NCI-H1105 treated with DMSO at 0.1 percent for 48 hours (cell line): ENCODE measurements around the gene BEST1.
"Not testable (repeated sequence)": the region's sequence is repeated elsewhere in the genome, so short reads cannot be mapped to it uniquely, and the experiment has no call there.

Experiments
- DNase-seq: peaks from one replicate; lab custom pipeline; 2025; lab: John Stamatoyannopoulos, UW

The BEST1 gene

GRCh38 chr11:61949169-61950034 lies 749 bp upstream of the BEST1 start:
- peak; percentile 77 for DNase-seq

DNA sequence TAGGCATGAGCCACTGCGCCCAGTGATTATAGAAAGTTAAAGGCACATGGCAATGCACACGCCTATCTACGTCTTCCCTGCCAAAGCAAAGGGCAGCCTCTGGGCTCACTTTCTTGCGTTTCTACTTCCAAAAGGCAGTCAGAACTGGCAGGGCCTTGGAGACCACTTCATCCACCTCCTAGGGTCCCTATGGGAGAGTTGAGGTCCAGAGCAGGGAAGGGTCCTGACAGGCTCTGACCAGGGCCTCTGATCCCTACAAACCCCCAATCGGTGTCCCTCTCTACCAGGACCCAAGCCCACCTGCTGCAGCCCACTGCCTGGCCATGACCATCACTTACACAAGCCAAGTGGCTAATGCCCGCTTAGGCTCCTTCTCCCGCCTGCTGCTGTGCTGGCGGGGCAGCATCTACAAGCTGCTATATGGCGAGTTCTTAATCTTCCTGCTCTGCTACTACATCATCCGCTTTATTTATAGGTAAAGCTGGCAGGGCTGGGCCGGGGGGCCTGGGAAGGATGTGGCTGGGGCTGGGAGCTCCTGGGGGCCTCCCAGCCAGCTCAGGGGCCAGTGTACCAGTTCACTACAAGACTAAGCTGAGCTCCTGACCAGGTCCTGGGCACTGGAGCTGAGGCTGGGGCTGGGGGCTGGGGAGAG lies 1.5 kb downstream of the BEST1 start:
- no peak for DNase-seq

GRCh38 chr11:61952882-61953281 lies 2.7 kb downstream of the BEST1 start:
- no peak for DNase-seq

DNA sequence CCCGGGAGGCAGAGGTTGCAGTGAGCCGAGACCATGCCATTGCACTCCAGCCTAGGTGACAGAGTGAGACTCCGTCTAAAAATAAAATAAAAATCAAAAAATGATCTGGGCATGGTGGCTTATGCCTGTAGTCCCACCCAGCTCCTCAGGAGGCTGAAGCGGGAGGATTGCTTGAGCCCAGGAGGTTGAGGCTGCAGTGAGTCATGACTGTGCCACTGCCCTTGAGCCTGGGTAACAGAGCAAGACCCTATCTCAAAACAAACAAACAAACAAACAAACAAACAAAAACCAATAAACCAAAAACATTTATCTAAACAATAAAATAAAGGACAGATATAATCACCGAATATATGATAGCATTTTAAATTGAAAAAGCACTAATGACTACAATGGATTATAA lies 3.5 kb downstream of the BEST1 start:
- DNase-seq: not testable (repeated sequence)

DNA sequence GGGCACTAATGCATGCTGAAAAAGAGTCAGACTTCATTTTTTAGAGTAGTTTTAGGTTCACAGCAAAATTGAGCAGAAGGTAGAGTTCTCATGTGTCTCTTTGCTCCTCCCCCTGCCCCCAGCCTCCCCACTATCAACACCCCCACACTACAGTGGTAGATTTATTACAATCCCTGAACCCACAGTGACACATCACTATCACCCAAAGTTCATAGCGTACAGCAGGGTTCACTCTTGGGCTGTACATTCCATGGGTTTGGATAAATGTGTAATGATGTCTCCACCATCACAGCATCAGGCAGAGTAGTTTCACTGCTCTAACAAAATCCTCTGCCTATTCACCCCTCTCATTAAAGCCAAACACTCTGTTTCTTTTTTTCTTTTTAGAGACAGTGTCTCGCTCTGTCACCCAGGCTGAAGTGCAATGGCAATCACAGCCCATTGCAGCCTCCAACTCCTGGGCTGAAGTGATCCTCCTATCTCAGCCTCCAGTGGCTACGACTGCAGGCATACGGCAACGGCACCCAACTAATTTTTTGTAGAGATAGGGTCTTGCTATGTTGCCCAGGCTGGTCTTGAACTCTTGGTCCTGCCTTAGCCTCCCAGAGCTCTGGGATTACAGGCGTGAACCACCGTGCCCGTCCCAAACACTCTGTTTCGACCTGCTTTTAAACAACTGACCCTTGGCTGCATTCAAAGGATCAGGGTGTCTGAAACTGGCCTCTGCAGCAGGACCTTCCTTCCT lies 4.1 kb downstream of the BEST1 start:
- DNase-seq: no peak

- DNase-seq: no peak
Measured at GRCh38 chr11:61954851-61955421, 4.8 kb downstream of the BEST1 start.

- peak; percentile 18 for DNase-seq
Measured at GRCh38 chr11:61955422-61956135, 5.4 kb downstream of the BEST1 start.

GRCh38 chr11:61956191-61957020 lies 6.3 kb downstream of the BEST1 start:
- DNase-seq: no peak

GRCh38 chr11:61957021-61957770 lies 7.0 kb downstream of the BEST1 start:
- DNase-seq: no peak

GRCh38 chr11:61958590-61958989 lies 8.4 kb downstream of the BEST1 start:
- no peak for DNase-seq

- no peak for DNase-seq
Measured at GRCh38 chr11:61959114-61959513, 9.0 kb downstream of the BEST1 start.

- DNase-seq: no peak
Measured at GRCh38 chr11:61959678-61960077, 9.5 kb downstream of the BEST1 start.

DNA sequence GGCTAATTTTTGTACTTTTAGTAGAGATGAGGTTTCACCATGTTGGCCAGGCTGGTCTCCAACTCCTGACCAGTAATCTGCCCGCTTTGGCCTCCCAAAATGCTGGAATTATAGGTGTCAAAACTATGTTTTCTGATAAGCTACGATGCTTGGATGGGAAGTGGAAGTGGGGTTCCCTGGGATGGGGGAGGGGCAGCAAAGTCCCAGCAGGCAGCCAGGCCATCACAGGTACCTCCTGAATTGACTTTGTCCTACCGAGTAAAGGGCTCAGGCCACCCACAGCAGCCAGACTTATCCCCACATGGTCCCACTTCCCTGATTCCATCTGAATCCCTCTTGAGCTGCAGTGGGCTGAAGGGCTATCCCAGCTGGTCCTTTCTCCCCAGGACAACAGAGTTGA lies 10.4 kb downstream of the BEST1 start:
- DNase-seq: no peak

- no peak for DNase-seq
Measured at GRCh38 chr11:61961570-61962212, 11.5 kb downstream of the BEST1 start.

DNA sequence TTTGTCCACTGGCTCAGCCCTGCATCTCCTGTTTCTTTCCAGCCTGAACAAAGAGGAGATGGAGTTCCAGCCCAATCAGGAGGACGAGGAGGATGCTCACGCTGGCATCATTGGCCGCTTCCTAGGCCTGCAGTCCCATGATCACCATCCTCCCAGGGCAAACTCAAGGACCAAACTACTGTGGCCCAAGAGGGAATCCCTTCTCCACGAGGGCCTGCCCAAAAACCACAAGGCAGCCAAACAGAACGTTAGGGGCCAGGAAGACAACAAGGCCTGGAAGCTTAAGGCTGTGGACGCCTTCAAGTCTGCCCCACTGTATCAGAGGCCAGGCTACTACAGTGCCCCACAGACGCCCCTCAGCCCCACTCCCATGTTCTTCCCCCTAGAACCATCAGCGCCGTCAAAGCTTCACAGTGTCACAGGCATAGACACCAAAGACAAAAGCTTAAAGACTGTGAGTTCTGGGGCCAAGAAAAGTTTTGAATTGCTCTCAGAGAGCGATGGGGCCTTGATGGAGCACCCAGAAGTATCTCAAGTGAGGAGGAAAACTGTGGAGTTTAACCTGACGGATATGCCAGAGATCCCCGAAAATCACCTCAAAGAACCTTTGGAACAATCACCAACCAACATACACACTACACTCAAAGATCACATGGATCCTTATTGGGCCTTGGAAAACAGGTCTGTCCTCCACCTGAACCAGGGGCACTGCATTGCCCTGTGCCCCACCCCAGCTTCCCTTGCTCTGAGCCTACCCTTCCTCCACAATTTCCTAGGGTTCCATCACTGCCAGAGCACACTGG lies 12.3 kb downstream of the BEST1 start:
- DNase-seq: no peak

DNA sequence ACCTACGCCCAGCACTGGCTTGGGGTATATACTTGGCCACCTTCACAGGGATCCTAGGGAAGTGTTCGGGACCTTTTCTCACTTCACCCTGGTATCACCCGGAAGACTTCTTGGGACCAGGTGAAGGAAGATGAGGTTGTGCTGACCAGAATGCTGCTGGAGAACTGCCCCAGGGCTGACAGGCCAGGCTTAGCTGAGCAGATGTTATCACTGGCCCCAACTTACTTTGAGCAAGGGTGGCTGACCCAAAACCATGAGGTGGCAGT lies 12.8 kb downstream of the BEST1 start:
- no peak for DNase-seq

DNA sequence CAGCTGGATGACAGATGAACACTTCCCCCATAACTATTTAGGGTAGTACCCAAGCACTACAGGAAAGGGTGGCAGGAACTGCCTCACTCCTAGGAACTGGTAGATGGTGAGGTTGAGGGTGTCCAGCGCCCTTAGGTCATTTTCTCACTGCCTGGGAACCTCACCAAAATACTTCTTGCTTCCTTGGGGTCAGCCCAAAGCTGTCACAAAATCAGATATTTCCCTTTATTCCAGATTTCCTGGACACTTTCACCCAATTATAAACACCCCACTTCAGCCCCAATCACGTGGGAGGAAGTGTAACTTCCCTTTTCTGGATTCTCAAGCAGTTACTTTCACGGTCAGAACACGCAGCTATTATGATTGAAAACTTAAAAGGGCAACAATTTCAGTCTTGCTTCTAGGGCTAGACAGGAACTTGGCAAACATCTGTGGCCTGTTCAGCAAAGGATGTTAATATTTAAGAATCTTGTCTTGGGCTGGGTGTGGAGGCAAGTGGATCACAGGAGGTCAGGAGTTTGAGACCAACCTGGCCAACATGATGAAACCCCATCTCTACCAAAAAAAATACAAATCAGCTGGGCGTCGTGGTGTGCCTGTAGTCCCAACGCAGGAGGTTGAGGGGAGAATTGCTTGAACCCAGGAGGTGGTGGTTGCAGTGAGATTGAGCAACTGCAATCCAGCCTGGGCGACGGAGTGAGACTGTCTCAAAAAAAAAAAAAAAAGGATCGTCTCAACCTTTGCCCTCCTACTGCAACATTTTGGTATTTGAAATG lies 13.3 kb downstream of the BEST1 start:
- DNase-seq: no peak

GRCh38 chr11:61964058-61964665 lies 14.0 kb downstream of the BEST1 start:
- no peak for DNase-seq
